ENCODE measurements around the gene TUBE1.

GRCh38 chr6:112113431-112113830 lies 26.1 kb upstream of the TUBE1 start:
- TF ChIP-seq CTCF (conservative IDR thresholded peaks at IDR 0.05 in 1 of 2, IDR thresholded peaks at IDR 0.05 in 1 of 2; ENCODE audit: low read depth in 1 of 2, low read length in 2 of 2) (no peak), EZH2 (IDR thresholded peaks at IDR 0.05; ENCODE audit: low read length, missing control alignments) (no peak)

Measured in fibroblast of lung (primary cell).